Head of caudate nucleus (tissue), 42 donors: Measurements from ENCODE around the gene FCHSD2.
A peak's percentile ranks its signal among the peaks of the same experiment; 100 is the strongest.
"Not testable (repeated sequence)": the region's sequence is repeated elsewhere in the genome, so short reads cannot be mapped to it uniquely, and the experiment has no call there.

Experiments used
- DNase-seq, 42 donors: peaks; one replicate each; pipeline versions ENCODE4 v3.0.0 to v3.0.0-alpha.2; 2020 to 2021; ENCODE audit warnings: mixed read lengths in 7 of 42
- intact Hi-C: fragments of 100-400 bp; cut with DNase I; formaldehyde crosslinking; loops from one replicate; pipeline ENCODE4 v1.15.0; 2022

FCHSD2 gene

GRCh38 chr11:73099512-73100266, 42.4 kb downstream of the FCHSD2 start:
- intact Hi-C loops = no loop called here
- no peak for DNase-seq

DNA sequence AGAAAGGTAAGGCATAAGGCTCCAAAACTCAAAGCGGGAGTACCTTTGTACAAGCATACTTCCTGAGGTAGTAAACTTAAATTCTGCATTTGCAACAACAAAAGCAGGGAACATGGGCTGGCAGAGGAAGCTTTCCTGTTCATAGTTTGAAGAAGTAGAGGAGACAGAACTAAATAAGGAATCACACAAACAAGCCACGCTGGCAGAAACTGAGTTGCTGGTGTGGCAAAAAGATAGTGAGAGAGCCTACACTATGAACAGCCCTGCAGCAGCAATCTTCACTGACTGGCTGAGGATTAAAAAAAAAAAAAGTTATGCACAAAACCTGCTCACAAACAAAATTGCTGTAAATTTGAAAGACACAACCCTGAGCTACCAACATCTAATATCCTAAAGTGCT, 46.5 kb downstream of the FCHSD2 start:
- peak in 19 of 42 donors; percentile 11 to 61 (median 27) for DNase-seq
- intact Hi-C loops = no loop called here

DNA sequence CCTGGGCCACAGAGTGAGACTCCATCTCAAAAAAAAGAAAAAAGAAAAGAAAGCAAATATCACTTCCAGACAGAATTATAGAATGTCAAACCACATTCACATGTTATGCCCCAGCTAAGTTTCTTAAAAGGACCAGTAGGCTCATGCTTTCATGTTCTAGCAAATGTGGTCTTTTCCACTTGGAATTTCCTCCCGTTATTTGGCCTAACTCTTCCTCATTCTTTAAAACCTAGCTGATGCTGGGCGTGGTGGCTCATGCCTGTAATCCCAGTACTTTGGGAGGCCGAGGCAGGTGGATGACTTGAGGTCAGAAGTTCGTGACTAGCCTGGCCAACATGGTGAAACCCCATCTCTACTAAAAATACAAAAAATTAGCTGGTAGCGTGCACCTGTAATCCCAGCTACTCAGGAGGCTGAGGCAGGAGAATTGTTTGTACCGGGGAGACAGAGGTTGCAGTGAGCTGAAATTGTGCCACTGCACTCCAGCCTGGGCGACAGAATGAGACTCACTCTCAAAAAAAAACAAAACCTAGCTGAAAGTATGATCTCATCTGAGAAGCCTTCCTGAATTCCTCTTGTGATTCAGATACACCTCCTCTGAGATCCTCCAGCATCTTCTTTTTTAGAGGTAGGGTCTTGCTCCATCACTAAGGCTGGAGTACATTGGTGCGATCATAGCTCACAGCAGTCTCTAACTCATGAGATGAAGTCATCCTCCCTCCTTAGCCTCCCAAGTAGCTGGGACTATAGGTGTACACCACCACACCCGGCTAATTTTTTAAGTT, 50.4 kb downstream of the FCHSD2 start:
- intact Hi-C loops = no loop called here
- no peak for DNase-seq

GRCh38 chr11:73087730-73088129, 54.4 kb downstream of the FCHSD2 start:
- DNase-seq = no peak
- intact Hi-C loops = no loop called here

- DNase-seq = peak in 1 of 42 donors; percentile 15
- intact Hi-C loops = no loop called here
Observed at GRCh38 chr11:73085189-73085875, 56.8 kb downstream of the FCHSD2 start.

DNA sequence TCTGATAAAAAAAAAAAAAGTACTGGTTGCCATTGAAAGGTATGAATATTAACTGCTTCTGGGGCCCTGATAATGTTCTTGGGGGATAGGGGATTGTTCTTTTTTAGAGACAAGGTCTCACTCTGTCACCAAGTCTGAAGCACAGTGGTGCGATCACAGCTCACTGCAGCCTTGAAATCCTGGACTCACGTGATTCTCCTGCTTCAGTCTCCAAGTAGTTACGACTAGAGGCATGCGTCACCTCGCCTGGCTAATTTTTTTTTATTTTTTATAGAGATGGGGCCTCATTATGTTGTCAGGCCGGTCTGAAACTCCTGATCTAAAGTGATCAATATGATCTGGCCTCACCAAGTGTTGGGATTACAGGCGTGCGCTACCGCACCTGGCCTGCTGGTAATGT, 63.5 kb downstream of the FCHSD2 start:
- intact Hi-C loops = no loop called here
- no peak for DNase-seq

GRCh38 chr11:73077454-73077853, 64.7 kb downstream of the FCHSD2 start:
- no peak for DNase-seq
- intact Hi-C loops = no loop called here

GRCh38 chr11:73074319-73074718, 67.8 kb downstream of the FCHSD2 start:
- DNase-seq = no peak
- intact Hi-C loops = no loop called here

DNA sequence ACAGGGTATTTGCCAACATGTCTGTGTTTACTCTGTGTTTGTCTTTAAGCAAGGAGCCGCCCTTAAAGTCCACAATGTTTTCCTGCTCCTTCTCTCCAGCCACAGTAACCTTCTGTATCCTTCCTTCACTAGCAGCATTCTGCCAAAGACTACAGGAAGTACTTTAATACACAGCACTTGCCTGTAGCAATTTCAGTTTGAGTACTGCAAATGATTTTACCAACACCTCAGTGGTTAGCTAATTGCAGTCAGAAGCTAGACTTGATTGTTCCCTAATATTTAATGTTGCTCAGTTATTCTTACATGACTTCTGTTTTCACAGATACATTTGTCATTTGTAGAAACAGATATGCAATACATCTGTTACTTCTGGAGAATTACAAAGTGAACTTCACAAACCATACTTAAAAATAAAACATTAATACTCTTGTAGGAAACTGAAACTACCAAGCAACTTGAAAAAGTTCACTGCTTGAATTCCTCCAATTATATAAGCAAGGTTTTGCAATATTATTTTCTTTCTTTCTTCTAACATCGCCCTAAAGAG, 69.1 kb downstream of the FCHSD2 start:
- DNase-seq = no peak
- intact Hi-C loops = no loop called here

DNA sequence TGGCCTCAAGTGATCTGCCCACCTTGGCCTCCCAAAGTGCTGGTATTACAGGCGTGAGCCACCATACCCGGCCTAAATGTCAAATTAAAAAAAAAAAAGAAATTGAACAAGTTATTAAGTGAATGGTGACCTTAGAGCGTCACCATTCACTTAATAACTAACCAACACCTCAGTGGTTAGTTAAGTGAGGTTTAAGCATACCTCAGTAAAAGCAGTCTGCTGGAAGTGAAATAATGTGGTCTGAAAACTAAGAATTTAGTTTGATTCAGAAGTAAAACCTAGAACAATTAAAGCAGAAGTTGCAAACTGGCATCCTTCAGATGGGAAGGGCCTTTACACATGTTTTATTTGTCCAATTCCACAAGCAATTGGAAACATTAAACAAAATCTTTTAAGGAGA, 71.5 kb downstream of the FCHSD2 start:
- intact Hi-C loops = no loop called here
- DNase-seq = no peak

DNA sequence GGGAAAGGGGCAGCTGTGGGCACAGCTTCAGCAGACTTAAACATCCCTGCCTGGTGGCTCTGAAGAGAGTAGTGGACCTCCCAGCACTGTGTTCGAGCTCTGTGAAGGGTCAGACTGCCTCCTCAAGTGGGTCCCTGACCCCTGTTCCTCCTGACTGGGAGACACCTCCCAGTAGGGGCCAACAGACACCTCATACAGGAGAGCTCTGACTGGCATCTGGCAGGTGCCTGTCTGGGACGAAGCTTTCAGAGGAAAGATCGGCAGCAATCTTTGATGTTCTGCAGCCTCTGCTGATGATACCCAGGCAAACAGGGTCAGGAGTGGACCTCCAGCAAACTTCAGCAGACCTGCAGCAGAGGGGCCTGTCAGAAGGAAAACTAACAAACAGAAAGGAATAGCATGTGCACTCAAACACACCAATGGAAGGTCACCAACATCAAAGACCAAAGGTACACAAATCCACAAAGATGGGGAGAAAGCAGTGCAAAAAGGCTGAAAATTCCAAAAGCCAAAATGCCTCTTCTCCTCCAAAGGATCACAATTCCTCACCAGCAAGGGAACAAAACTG, 80.2 kb downstream of the FCHSD2 start:
- intact Hi-C loops, DNase-seq: not testable (repeated sequence)

GRCh38 chr11:73061434-73061833, 80.7 kb downstream of the FCHSD2 start:
- intact Hi-C loops, DNase-seq: not testable (repeated sequence)

- no peak for DNase-seq
- intact Hi-C loops = no loop called here
Observed at GRCh38 chr11:73059915-73060314, 82.2 kb downstream of the FCHSD2 start.

DNA sequence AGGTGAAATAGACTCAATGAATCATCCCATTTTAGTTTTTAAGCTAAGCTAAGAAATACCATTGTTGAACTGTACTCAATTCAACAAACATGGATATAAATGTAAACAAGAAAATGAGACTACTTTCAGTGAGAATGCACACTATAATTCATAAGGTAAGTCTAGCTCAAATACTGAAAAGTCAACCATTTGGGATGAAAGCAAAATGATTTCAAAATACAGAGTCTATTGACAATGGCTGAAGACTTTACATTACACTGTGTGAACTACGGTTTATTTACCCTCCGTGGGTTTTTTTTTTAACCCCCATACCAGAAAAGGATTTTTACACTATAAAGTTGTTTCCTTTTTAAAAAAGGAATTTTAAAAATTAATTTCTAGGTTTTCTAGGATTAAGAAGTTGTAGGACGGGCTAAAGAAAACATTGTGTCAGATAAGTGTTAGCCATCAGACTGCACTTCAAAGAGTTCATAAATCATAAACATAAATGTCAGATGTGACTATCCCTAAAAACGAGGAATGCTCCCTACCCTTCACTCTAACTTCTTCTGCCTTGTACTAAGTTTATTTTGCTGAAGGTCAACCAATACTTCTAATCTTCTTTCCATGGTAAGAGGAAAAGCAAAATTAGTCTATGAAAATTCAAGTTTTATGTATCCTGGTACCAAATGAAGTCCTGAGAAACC, 83.0 kb downstream of the FCHSD2 start:
- intact Hi-C loops = no loop called here
- no peak for DNase-seq

DNA sequence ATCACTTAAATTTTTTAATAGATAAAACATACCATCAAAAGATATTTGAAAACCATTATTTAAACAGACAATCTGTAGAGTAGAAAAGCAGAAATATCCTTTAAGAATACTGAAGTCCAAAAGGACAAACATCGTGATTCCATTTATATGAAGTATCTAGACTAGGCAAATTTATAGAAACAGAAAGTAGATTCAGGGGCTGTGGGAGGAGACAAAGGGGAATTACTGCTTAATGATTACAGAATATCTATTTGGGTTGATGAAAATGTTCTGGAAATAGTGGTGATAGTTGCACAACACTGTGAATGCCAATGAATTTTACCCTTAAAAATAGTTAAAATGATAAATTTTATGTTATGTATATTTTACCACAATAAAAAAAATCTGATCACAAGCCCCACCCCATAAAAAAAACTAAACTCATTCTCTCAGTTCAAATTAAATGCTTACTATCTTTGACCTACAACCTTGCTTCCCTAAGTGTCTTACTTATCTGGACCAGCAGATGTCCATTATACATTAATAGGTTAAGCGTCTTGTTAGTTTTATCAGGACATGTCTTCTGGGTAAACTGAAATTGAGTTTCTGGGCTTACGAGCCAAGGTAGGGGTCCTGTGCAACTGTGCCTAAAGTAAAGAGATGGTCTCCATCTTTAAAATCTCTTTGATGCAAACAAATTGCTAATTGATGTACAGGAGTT, 86.3 kb downstream of the FCHSD2 start:
- intact Hi-C loops = no loop called here
- no peak for DNase-seq

DNA sequence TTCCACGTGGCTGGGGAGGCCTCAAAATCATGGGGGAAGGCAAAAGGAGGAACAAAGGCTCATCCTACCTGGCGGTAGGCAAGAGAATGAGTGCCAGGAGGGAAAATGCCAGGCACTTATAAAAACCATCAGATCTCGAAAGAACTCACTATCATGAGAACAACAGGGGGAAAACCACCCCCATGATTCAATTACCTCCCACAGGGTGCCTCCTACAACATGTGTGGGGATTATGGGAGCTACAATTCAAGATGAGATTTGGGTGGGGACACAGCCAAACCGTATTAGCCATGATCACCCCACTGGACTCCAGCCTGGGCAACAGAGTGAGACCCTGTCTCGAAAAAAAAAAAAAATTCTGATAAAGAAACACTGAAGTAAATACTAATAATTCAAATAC, 87.1 kb downstream of the FCHSD2 start:
- no peak for DNase-seq
- intact Hi-C loops = no loop called here

DNA sequence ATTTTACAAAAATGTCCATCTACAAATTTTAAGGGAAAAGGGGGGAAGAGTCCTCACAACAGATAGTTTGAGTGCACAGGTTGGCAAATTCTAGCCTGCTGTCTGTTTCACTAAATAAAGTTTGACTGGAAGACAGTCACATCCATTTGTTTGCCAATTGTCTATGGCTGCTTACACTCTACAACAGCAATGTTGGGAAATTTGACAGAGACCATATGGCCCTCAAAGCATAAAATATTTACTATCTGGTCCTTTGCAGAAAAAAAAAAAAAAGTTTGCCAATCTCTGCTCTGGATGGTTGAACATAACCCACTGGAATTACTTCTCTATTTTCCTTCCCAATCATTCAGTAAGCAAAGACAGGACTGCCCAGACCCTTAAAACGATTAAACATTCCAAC, 88.2 kb downstream of the FCHSD2 start:
- intact Hi-C loops = no loop called here
- no peak for DNase-seq

DNA sequence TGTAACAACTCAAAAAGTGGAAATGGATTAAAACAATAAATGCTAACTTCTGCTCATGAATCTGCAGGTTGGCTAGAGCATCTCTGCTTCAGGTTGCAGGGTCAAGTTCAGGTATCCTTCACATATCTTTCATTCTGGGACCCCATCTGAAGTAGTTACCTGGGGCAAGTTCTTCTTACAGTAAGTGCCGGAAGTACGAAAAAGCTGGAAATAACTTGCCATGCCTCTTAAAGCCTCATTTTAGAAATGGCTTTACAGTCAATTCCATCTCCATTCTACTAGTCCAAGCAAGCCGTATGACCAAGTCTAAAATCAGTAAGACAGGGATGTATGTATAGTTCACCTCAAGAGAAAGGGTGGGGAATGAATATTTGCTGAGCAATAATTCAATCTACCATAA, 93.7 kb downstream of the FCHSD2 start:
- intact Hi-C loops = no loop called here
- DNase-seq = no peak
